ENCODE measurements around the gene RAD51B.

RAD51B gene

DNA sequence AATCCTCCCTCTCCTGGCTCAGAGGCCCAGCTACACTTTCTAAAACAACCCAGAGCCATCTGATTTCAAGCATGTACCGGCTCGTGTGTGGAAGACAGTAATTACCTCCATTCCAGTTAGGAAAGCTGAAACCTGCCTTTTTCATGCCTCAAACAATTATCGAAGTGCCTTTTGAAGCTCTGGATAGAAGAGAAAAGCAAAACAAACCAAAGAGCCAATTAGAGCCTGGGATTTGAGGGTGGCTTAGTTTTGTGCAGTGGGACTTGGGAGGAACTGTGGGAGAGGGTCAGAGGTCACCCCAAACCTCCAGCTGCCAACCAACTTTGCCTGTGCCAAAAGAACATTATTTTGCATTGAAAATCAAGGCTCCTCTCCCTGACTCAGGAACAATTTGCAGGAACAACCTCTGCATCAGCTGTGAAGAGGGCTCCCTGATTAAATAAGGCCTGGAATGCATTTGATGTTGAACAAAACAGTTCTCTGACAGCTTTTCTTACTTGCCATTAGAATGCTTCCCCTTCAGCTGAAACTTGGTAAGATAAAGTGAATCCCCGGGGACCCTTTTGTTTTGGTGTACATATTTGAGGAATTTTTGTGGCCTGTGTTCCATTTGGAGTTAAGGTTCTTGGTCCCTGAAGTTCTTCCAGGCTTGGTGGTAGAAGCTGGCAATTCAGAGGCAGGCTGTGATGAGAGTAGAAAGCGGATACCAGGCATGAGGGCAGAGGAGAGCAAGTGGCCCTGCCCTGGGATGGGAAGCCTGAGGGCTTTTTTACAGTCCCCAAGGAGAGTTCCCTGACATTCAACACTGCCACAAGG, 703.1 kb downstream of the RAD51B start:
- DNase-seq = no peak

DNA sequence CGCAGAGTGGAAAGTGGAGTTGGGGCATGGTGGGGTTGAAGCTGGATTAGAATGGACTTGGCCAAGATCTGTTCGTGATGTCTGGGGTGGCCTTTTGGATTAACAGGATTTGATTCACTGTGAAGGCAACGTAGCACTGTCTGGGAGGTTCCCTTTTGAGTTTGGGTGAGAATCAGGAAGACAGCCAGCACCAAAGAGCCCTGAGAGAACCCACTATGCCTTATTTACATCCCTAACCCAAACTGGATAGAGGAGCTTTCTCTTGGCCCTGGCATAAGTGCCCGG, 703.7 kb downstream of the RAD51B start:
- DNase-seq = no peak

DNA sequence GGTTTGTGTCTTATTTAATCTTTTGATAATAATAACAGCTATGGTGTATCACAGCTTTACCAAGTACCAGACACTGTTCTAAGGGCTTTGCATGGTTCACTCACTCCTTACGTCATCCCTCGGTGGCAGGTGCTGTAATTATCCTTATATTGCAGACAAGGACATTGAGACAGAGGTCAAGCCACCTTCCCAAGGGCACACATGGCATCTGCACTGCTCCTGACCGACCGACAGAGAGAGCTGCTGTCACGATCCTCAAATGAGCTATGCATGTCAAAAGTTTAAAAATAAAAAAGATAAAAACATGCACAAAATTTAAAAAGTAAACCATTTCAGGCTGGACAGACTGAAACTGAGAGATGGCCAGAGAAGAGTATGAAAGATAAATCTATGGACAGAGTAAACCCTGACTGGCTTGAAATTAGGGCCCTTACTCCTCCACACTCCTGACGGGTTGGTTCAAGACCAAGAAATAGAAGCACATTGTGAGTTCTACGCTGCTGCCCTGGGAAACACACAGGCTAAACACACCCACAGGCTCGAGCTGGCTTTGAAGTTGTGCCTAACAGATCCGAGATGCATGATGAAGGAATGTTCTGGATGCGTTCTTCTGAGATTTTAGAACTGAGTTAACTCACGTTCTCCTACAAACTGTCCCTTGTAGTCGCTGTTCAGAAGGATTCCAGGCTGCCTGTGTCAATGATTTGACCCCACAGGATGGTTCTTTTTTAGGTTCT, 704.6 kb downstream of the RAD51B start:
- no peak for DNase-seq

DNA sequence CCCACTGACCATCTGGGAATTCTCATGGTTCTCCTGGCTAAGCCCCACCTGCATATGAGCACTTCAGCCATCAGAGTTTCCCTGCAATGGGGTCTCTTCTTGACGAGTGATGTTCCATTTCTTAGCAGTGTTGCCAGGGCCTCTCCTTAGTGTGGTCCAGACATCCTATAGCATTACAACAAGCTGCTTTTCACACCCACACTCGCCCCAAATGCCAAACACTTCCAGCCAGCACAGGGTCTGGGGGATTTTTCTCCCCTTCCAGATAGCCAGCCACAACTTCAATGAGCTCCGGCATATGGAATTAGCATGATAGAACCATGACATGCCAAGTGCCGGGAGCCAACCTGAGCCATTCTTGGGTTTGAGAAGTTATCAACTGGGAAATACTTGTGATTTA, 705.9 kb downstream of the RAD51B start:
- DNase-seq = no peak

DNA sequence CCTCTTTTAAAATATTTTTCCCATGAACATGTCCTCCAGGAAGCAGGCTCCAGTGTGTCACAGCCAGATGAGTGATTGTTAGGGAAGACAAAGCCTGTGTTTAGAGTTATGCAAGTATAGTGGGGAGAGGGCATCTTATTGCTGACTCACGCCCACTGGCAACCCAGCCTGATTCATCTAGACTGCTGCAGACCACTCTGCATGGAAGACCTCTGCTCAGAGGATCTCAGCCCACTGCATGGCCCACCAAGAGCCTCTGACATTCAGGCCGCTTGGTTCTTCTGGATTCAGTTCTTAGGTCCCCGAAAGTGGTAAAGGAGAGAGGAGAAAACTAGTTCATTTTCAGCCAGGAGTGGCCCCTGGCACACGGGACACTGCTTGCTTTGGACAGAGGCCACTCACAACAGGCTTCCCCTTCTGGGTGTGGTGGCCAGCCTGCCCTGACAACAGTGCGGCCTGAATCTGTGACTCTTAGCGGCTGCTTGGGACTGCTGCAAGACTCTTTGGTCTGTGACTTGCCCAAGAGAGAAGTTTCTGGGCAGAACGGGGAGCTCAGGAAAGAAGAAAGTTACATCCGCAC, 707.0 kb downstream of the RAD51B start:
- no peak for DNase-seq

DNA sequence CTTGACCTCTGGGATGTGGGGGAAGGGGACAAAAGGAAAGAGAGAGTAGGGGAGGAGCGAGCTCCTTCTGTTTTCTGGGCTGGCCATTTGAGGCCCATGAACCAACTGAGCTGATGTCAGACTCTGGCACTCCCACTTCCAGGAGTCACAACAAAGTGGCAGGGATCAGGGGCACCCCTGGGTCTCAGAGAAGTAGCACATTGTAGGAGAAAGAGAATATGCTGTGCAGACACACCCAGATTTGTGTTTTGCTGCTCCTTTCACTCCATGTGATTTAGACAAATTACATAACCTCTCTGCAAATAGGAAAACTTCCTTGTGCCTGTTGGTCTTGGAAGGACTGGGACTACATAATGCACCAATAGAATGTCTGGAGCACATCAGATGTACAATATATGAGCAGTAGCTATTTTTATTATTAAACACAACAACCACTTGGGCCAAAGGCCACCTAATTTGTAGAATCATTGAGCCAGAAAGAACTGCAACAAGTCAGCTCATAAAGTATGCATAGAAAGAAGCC, 707.8 kb downstream of the RAD51B start:
- no peak for DNase-seq

DNA sequence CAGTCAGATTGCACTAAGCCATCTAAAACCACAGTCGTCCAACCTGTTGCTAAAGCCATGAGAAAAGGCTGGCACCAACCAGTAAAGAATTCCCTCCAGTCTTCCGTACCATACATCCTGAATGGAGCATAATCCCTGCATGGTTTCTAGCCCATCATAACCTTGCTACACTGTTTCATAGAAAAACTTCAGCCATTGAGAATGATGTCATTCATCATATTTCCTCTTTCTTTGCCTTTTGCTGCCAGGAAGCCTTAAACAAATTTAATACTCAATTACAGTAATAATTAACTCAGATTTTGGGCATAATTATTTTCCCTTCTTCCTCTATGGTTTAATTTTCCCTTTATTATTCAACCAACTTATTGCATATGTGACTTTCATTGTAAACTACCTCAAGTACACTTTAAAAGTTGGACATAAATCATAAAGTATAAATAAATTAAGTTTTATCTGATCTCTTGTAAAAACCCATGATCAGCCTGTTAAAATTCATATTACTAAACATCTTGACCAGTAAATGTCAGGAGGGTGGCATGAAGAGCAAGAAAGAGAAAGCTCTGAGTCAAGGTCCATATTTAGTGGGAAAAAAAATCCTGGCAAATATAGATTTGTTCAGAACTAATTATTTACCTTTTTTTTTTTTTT, 708.6 kb downstream of the RAD51B start:
- no peak for DNase-seq

DNA sequence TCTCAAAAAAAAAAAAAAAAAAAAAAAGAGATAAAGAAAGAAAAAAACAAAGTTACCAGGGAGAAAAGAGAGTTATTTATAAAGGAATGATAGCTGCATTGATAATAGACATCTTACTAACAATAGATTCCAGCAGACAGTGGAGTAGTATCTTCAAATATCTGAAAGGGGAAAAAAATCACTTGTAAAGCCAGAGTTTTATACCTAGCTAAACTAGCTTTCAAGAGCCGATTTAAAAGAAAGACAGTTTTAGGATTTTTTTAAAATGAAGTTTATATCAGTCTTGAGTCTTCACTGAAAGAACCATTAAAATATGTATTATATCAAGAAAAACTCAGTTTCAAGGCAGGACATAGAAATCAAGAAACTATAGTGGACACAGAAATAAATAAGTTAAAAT, 710.9 kb downstream of the RAD51B start:
- DNase-seq = no peak

DNA sequence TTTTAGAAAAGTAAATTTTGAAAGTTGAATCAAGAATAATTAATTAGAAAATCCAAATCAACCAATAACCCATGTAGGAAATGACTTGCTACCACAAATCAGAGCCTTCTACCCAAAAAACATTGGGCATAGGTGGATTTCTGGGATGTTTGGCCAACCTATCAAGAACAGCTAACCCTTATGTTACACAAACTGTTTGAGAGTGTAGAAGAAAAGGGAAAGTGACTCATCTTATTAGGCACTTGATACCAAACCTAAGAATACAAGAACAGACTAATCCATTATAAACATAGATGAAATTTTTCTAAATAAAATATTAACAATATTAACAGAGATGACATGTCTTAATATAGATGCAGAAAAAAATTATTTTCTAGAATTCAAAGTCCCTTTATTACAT, 712.9 kb downstream of the RAD51B start:
- no peak for DNase-seq

DNA sequence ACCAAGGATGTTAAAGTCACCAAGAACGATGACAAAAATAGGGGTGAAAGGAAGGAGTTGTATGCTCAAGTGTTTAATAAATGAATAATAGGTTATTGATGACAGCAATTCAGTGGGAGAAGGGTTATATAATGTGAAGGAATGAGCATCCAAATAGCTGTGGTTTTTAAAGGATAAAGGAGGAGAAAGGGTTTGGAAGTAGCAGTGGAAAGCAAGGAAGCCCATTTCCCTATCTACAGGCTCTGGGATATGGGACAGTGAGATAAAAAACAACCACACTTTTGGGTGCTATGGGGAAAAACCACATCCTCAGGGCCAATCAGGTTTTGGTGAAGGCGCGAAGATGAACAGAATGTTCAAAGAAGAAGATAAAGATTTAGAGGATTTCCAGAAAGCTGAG, 714.7 kb downstream of the RAD51B start:
- DNase-seq = no peak

DNA sequence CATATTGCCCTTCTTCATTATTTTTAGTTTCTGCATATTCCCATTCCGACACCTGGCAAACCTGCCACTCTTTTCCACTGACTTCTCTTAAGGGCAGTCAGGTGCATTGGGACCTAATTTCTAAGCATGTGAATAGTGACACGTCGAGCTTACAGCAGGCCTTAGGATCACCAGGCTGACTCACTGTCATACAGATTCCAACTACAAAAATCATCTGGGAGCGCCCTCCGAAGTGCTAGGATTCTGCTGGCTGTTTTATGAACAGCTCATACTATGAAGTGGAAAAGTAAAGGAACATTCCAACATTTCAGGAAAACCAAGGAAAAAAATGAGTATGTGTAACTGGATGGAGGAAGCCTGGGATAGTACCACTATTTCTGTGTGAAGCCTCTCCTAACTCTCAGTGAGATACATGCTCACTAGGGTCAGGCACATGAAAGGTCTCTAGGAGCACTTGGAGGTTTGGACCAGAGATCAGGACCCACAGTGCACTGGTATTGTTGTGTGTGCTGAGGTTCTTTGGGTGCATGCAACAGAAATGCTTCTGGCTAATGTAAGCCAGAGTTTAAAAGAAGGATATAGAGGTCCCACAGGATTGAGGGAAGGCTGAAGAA, 715.9 kb downstream of the RAD51B start:
- no peak for DNase-seq

DNA sequence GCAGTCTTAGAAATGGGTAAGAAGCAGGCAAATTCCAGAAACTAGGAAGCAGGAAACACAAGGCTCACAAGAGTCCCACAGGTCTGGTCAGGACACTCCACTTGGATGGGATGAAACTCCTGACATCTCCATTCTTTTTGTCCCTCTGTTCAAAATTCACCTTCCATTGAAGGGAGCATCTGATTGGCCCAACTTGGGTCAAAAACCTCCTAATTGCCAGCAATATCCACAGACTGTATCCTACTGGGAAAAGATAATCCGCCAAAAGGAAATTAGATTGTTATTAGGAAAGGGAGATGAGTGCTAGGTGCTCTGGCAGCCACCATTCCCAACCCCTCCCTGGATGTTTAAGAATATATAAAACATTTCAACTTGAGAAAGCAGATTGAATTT, 716.4 kb downstream of the RAD51B start:
- DNase-seq = no peak

DNA sequence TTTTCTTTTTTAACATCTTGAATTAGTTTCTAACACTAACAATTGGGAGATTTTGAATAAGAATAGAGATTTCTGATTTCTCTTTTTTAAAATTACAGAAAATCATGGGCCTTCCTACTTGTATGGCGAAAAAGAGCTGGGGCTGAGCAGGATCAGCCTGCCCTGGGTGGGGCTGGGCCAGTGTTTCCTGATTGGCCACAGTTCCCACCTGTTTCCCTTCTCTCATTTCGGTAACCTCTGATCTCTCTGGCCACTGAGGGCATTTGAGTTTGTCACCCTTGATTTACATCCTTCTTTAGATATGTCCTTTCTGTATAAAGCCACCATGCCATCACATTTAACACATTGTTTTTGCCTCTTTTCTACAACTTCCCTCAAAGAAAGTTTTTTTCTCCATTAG, 719.1 kb downstream of the RAD51B start:
- DNase-seq = no peak

DNA sequence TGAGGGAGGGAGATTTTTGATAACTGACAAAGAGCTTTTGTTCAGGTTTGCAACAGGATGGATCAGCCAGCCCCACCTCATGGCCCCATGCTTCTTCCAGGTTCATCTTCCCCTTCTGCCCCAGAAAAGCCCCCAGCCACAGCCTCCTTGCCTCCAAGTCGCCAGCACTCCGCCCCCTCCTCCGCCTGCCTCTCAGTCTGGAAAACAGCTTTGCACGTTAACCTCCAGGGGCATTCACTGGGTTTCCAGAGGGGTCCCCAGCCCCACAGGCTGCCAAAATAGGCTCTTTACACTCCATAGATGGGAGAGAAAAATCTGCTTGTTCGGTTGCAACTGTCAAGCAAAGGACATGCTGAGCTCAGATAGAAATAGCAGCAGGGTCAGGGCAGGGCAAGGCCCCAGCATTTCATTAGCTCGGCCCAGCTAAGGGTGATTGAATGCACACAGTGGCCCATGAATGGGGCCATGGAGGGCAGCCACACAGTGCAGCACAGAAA, 719.7 kb downstream of the RAD51B start:
- no peak for DNase-seq

DNA sequence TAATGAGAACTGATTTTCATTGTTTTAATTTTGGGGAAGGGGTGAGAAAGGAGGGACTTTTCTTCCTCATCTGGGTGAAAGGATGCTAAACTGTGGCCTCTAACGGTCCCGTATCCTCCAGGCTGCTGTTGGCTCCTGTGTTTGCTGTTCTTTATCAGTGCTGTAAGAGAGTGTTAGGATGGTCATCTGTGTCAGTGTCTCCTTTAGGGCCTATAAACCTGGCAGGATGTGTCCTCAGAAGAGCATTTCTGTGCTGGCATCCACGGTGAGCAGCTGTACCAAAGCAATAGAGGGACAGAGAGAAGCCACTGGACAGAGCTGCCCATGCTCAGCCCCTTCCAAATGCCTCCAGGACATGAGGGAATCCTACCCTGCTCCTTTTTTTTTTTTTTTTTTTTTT, 720.2 kb downstream of the RAD51B start:
- DNase-seq = no peak

DNA sequence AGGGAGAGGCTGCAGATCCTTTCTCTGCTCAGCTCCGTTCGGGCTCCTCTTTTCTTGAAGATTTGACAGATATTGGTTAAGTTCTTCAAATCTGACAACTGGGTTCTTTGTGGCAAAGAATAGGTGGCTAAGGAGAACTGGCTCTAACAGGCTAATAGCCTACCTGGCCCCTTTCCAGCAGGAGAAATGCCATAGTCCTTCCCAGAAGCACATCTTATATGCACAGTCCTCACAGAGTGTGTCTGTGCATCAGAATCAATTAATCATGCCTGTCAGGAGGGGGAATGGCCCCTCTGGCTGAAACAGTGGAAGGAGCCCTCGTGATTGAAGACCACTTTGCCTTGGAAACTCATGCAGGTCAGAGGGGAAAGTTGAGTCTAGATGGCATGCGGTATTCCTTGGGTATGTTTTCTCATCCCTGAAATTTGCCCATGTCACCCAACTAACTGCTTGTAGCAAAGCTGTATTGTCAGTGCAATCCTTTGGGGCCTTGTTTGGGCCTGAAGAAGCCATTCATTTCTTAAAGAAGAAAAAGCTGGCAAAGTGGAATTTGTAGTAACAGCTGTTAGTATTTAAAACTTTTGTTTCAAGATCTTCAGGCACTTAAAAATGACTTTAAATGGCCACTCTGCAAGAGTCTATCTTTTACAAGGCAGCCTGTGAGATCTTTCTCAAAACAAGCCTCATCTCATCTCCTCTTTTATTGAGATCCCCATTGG, 721.8 kb downstream of the RAD51B start:
- DNase-seq = no peak

DNA sequence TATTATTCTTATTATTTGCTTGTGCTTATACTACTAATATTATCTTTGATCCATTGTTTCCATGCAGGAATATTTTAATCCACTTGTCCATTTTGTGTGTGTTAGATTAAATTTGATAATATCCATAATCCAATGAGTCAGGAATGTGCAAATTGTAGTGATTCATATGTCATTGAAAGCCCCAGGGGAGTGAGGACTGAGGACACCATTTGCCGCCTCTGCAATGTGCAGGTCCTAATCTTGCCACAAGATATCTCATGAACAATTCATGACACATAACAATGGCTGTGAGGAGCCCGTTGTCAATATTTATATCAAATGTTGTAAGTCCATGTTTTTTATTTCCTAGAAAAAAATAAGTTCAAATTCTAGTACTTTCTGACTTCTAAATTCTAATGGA, 722.8 kb downstream of the RAD51B start:
- DNase-seq = no peak

DNA sequence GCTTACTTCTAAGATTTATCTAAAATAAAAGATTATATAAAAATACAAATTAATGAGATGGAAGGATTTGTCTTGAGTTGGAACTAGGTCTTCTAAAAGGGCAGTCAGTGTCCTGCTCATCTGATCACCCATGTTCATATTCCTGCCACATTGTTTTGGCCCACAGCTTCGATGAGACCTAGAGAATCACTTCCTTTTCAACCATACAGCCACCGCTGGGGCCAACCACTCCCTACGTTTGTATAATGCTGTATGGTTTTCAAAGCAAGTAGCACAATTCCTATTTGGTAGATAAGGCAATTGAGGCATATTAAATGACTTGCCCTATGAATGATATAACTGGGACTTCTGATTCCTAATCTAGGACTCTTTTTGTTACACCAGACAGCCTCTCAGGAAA, 723.9 kb downstream of the RAD51B start:
- DNase-seq = no peak

DNA sequence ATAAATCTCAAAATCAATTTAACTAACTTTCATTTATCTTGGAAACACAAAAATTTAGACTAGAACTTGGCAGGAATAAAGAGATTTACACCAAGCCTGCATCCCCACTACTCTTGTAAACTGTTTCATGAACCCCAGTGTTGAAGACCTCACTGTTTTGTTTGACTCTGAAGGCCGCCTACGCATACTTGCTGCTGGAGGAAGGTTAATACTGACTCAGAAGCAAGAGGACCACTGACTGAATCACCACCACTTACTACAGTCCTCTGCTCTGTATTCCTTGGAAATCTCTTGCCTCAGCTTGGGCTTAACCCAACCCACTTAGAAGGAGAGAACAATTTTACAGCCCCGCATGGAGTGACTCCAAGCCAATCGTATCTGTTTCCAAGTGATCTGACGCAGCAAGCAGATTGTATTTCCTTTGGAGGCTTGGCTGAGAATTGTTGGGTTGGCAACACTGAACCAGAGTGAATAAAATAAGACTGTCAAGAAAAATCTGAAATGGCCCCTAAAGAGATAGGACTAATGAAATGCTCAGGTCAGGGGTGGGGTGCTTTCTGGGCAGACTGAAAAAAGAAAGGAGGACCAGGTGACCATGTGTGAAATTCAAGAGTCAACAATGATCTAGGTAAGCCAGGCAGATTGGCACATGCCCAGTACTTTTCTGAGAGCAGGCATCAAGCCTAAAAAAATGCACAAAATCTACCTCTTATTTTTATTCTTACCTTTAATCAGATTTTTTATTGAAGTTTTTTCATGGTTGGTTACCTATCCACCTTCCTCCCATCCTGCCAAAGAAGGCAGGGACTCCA, 724.7 kb downstream of the RAD51B start:
- no peak for DNase-seq

DNA sequence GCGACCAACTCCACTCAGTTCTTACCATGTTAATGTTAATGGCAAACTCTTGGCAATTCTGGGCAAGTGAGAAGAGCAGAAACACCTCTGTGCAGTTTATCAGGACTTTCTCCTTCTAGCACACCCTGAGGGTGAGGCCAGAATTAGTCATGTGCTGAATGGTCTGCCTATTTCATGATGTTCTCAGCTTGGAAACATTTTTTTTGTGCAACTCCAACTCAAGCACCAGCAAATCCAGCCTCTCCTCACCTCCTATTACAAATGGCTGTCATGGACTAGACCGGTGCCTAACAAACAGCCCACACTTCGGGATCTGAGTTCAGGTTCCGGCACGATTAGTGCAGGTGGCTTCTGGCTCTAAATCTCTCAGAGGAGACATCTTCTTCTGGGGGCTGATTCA, 727.3 kb downstream of the RAD51B start:
- DNase-seq = no peak

Measured in CD4-positive, alpha-beta T cell treated with Interleukin-6 for 4 hours (primary cell).